PFSK-1 (cell line): ENCODE data around the gene LIMA1.

Source experiments
- POLR2AphosphoS5 ChIP-seq: IDR thresholded peaks from 2 replicates; pipeline ENCODE4 v1.6.1; 2012; ENCODE audit warnings: low read depth, mild to moderate bottlenecking, control low read depth, low read length, moderate library complexity
- REST ChIP-seq, 2 experiments: IDR thresholded peaks; 2 replicates each; pipeline versions ENCODE4 v1.6.1 to v1.8.0; 2011 to 2012; ENCODE audit warnings: low read depth in 2 of 2, low read length in 2 of 2, control low read depth in 1 of 2, inconsistent platforms in 1 of 2, mild to moderate bottlenecking in 1 of 2, moderate library complexity in 1 of 2; ENCODE audit not compliant: insufficient read depth in 1 of 2

DNA sequence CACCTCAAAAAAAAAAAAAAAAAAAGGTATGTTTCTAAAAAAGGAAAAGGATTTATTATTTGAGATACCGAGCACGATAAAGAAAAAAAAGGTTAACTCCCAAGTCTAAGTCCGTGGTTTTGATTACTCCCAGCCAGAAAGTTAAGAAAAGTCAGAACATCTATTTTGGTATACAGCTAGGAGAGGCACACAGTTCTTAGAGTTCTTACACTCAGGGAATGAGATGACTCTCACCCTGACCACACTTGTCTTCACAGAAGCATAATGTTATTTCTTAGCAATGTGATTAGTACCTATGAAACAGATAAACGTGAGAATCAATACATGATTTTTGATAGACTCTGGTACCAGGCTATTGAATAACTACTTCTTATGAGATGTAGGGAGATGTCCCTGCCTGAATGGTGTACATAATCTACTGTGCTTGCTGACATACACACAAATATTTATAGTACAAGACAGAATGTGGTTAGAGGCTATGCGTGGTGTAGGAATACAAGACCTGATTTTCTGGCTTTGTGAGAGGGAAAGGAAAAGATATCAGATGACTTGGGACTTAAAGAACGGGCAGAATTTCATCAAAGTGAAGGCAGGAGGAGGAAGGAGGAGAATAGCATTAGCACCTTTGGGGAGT is 31.6 kb downstream of the LIMA1 start:
- TF ChIP-seq POLR2AphosphoS5 = no peak
- no peak for TF ChIP-seq REST (IDR thresholded peaks at IDR 0.05; ENCODE audit: insufficient read depth in 1 of 2, low read depth in 2 of 2, low read length in 2 of 2)
